HPDE6-E6E7 (cell line): ENCODE results near the gene ZNF423.

Experiments used
- DNase-seq: peaks from one replicate; pipeline ENCODE4 v3.0.0; 2011; ENCODE audit warnings: missing footprints; ENCODE audit errors: extremely low spot score

The ZNF423 gene

DNA sequence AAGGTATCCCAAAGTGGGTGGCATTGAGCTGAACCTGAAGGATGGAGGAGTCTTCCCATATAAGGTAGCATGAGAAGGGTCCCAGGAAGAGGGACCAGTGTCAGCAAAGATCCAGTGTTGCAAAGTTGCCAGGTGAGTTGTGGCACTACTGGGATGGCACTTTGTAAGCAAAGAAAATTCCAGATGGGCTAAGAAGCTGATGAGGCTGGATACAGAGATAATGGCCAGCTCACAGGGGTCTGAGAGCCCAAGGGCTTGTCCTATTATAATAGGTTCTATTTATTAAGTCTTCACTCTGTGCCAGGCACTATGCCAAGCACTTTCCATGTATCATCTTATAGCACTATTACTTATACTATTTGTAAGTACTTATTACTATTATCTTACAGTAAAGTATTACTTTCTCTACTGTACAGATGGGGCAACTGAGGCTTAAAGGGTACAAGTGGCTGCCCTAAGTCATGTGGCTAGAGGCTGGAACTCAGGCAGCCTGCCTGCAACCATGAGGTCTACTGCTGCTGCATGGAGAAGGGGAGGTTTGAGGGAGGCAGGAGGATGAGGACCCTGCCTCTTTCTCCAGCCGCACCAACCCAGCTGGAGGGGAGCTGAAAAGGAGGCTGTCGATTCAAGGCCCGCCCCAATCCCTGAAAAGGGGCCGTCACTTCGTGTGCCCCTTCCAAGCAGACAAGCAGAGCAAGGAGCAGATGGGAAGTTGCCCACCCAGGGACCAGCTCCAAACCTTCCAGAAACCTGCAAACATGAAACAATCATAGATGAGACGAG lies 395.8 kb downstream of the ZNF423 start:
- no peak for DNase-seq

DNA sequence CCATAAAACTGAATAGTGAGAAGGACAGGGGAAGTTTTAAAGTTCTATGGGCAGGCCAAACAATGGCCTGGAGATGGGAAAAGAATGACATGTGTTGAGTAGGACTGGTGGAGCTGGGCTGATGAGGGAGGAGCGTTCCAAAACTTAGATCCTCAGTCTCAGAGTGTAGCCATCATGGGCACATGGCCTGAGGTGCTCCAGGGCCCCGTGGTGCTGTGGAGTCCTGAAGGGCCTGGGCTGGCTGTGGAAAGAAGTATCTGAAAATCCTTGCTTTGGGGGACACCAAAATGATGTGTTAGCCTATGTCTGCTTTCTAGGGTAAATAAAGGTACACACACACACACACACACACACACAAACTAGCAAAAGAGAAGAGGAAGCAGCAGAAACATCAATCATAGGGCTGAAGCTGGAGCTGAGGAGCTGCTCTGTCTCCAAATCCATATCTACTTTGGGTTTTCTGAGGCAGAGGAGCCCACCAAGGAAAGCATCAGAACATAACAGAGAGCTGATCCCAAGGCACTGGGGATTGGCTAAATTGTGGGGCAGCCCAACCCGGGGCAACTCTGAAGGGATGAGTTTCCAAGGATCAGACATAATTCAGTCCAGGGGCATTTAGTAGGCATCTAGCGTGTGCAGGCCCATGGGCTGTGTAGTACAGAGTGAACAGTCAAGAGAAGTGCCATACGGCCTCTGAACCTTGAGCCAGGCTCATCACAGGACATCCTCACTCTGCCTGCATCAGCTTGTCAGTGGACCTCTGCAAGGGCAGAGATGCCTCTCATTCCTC lies 397.1 kb downstream of the ZNF423 start:
- DNase-seq: no peak

- DNase-seq: no peak
Observed at GRCh38 chr16:49458243-49458642, 397.7 kb downstream of the ZNF423 start.

DNA sequence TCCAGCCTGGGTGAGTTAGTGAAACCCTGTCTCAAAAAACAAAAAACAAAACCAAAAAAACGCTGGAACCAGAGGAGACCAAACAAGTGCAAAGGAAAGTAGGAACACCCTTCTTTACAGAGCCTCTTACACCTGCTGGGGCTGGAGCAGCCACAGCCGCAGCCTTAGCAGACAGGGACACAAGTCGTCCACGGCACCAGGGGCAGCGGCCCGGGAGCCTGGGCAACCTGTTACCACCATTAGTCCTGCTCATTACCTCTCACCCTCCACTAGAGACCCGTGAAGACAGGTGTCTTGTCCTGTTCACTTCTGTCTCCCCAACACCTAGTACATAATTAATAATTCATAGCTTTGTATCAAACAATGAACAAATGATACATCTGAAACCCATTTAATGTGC lies 398.7 kb downstream of the ZNF423 start:
- no peak for DNase-seq

DNA sequence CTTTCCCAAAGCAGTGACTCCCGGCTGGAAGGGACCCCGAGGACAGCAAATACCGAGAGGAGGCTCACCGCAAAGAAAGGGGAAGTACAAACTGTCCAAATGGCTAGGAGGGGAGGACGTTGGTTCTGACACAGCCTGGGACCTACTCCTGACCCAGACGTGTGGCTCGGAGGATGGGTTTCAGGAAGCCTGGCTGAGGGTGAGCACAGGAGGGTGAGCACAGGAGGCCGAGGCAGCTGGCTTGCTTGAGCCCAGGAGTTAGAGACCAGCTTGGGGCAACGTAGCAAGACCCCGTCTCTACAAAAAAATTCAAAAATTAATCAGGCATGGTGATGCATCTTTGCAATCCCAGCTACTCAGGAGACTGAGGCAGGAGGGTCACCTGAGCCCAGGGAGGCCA lies 399.1 kb downstream of the ZNF423 start:
- no peak for DNase-seq

DNA sequence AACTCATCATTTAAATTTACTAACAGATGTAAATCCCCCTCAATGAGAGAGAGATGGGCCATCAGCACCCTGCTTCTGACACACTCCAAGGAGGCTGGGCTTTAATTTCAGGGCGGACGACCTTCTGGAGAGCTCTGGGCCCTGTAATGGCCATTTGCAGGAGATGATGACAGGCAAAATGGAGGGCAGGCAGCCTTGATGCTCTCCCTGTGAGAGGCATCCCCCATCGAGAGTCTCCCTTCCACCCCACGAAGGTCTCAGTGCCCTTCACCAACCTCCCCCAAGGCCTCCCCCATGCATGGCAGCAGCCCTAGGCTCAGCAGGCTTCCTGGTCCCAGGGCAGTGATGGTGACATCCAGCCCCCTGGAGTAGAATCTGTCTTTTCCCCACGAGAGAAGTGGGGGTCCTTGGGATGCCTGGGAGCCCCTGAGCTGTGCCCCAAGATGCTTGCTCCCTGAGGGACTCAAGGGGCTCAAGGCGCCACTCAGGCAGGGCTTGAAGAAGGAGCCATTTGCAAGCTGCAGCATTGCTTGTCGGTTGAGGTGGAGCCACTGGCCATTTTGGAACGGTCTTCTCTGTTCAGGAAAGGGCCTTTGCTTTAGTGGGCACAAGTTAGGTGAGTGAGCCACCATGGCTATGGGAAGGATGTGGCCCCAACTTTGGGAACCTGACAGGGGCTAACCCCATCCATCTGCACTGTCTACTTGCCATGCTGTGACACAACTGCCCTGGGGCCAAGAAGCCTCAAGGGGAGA lies 399.7 kb downstream of the ZNF423 start:
- no peak for DNase-seq

DNA sequence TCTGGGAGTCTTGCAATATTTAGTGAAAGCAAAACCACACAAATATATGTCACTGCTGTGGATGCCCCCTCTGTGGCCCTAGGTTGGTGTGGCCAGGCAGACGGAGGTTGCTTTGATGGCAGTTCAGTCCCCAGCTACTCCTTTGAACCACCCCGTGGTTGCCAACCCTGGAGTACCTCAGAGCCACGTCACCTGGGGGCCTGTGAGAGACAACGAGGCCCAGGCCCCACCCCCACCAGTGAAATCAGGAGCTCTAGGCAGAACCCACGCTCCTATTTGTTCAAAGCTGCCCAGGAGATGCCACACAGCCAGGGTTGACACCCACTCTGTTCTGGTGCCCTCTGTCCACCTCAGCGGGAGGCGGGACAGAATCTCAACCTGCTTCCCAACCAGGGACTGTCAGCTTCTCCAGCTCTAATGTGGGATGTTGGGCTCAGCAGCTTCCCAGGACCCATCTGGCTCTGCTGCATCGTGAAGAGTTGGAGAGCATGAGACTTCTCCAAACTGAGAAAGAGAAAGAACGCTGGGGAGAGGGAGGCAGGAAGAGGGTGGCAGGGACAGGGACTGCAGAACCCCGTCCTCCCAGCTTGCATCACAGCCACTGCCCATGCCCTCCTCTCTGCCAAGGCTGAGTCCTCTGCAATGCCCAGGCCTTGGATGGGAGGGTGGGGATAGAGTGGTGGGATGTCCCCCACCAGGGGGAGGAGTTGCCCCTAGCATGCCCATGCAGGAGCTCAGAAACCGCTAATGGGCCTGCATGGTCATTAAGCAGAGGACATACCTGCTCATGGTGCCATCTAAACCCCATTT lies 400.5 kb downstream of the ZNF423 start:
- DNase-seq: no peak

- no peak for DNase-seq
Observed at GRCh38 chr16:49454426-49455180, 401.3 kb downstream of the ZNF423 start.

GRCh38 chr16:49453983-49454382 lies 401.9 kb downstream of the ZNF423 start:
- DNase-seq: no peak

- DNase-seq: no peak
Observed at GRCh38 chr16:49453021-49453420, 402.9 kb downstream of the ZNF423 start.

DNA sequence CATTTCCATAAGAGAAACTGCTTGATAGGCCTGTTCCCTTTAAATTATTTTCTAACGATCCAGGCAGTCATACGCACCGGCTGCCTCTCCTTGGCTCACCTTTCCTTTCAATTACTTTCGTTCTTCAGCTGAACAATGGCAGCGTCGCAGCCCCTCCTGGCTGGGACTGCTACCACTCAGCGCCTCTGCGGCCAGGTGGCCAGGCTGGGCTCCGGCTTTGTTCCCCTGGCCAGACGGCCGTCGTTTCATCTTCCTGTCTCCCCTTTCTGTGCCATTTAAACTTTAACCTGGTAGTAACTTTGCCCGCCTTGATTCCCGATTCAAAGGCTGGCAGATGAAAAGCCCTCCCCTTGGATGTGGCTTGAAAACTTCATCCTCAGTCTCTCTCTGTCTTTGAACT lies 403.3 kb downstream of the ZNF423 start:
- no peak for DNase-seq

DNA sequence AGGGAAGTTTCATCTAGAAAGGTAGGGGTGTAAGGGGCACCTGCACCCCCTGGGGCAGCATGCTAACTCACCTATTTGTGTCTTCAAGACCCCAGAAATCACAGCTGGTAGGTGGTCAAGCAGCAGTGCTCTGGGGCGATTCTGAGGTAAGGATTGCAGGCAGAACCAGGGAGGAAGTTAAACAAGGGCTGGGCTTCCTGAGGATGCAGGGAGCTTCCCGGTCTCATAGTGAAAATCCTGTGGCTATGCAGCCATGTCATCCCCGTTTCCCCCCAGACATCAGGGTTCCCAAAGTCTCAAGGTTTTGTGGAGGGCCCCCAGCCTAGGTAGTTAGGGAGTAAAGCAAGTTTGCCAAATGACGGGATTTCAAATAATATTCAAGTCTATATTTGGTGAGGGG lies 403.8 kb downstream of the ZNF423 start:
- no peak for DNase-seq

GRCh38 chr16:49446805-49447204 lies 409.1 kb downstream of the ZNF423 start:
- DNase-seq: no peak

GRCh38 chr16:49443576-49443975 lies 412.3 kb downstream of the ZNF423 start:
- no peak for DNase-seq

DNA sequence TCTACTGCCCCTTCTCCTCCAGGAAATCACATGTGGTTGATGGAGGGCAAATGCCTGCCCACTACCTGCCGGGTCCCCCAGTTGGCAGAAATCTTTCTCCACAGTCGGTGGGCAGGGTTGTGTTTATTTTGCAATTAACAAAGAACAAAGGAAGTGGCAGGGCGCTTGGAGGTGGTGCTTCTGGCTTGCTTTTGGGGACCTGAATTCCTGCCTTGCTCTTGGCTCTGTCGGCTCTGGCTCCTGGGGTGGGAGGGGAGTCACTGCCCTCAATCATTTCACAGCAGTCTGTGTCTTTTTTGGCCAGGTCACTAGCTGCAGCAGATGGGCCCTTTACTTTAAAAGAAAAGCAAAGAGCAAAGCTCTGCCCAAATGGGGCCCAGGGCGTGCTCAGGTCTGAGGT lies 413.1 kb downstream of the ZNF423 start:
- DNase-seq: no peak

DNA sequence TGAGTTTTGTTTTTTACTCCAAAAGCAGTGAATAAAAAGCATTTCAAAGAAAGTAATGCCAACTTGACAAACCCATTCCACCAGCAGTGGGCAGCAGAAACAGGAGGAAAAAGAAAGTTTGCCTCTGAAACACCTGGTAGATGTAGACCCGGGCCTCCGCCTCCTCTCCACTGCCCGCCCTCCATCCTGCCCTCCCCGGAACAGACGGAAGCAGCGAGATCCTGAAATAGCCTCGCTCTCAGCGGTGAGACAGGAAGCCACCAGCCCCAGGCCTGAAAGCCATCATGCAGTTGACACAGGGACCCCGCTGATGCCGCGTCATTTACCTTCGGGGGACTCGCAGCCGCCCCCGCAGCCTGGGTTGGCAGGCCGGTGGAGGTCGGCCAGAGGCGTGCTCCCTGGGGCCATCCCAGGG lies 414.5 kb downstream of the ZNF423 start:
- DNase-seq: no peak

DNA sequence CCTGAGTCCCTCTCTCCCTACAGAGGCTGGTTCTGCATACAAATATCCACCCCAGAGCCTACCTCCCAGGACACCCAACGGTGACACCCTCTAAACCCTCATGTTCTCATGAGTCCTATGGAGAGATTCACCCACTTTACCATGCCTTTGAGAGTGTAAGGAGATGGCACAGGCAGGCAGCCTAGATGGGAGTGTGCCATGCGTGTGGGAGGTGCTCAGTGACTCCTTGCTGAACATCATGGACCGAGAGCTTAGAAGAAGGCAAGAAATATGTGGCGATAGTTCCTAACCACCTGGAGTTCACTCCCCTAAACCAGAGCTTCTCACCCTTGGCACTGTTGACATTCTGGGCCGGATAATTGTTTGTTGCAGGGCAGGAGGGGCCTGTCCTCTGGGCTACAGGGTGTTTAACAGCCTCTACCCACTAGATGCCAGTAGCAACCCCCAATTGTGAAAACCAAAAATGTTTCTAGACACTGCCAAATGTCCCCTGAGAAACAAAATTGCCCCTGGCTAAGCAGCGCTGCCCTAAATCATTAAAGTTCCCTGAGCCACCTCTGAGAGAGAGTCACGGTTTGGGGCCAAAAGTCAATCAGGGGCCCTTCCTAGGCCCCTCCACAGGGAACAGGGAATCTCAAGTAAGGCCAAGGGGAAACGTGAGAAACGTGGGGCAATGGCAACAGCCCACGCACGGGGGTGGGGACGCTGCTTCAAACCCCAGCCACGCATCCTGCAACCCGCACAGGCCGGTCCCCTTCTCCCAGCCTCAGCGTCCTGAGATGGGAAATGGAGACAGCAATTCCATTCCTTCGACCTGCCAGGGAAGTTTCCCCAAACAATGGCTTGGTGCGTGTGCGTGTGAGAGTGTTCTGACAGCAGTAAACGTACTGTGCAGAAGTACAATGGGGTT lies 415.5 kb downstream of the ZNF423 start:
- DNase-seq: no peak

GRCh38 chr16:49439676-49440075 lies 416.2 kb downstream of the ZNF423 start:
- no peak for DNase-seq

- DNase-seq: no peak
Observed at GRCh38 chr16:49439050-49439449, 416.9 kb downstream of the ZNF423 start.
